Activated naive CD8-positive, alpha-beta T cell treated with anti-CD3 and anti-CD28 coated beads, Interleukin-2, amount 50 U/mL, for 16 hours (primary cell): Measurements from ENCODE around the gene TREM2.
"Not testable (repeated sequence)": the region's sequence is repeated elsewhere in the genome, so short reads cannot be mapped to it uniquely, and the experiment has no call there.

ENCODE experiments used
- DNase-seq: peaks from one replicate; pipeline ENCODE4 v3.0.0-alpha.2; 2020; ENCODE audit warnings: low read depth, low spot score

The TREM2 gene

DNA sequence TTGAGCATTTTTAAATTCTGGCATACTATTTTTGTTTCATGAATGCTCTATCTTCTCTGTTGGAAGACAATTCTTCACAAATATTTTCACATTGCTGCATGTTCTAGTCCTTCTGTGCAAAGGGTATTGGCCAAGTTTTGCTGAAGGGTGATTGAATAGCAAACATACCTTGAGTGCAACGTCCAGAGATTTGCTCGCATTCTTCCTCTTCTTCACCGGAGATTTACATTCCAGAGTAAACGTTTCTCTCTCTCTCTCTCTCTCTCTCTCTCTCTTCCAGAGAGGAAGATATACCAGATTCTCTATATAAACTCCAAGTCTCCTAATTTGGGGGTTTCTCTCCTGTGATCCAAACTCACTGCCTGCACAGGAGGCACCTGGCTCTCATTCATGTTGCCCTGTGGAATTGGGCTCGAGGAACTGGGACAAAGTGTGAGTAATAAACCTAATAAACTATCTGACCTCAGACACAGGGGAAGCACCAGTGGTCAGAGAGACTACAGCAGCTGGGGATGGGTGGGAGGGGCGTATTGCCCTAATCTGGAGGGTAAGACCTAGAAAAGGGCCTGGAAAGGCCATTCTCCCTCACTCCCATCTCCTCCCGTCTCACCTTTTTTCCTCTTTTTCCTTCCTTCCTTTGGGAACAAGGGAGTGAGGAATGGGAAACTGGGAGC lies 7.6 kb downstream of the TREM2 start:
- DNase-seq, result no peak

DNA sequence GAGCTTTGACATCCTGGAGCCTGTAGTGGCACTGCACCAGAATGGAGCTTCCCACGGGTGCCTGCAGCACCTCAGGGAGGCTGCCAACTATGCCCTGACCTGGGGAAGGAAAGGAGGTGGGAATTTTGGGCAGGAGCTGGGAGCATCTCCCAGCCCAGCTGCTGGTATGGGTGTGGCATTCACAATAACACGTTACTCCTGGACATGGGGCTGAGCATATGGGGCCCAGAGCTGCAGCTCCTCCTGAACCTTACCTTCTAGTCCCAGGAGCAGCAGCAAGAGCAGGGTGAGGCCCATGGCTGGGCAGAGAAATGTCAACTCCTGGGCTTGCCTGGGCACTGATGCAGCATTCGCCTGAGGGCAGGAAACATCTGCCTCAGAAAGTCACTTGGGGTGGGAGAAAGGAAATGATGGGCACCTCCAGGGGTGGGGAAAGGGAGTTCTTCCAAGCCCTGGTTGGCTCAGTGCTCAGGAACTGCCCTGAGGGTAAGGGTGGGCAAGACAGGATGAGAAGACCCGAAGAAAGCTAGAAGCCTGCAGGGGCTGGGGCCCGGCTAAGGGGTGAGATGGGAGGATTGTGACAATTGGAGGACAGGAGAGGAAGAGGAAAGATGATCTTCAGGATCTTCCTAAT lies 8.8 kb downstream of the TREM2 start, which contains the start of gene TREML1:
Gene TREML1, minus strand, starts transcription at position 356 of the 634 bp plus-strand sequence. Its CDS starts 59 bp downstream, at position 297.
- DNase-seq, result no peak

- DNase-seq, result no peak
Measured at GRCh38 chr6:41153451-41153850, 9.5 kb downstream of the TREM2 start.

- no peak for DNase-seq
Measured at GRCh38 chr6:41150671-41151070, 12.2 kb downstream of the TREM2 start.

DNA sequence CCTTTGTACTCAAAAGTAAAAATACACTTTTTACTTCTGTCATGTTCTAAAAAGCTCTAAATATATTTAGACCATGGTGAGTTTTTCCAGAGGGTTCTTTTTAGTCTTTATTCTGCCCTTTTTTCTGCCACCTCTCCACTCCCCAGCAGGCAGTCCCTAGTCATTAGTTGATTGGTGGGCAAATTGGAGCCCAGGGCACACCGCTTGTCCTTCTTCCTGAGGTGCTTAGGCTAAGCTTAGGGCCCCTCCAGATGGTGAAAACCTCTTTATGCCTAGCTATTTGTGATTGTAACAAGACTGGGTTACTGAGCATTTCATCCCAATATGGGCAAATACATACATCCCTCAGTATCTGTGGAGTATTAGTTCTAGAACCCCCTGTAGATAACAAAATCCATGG lies 15.0 kb downstream of the TREM2 start:
- no peak for DNase-seq

DNA sequence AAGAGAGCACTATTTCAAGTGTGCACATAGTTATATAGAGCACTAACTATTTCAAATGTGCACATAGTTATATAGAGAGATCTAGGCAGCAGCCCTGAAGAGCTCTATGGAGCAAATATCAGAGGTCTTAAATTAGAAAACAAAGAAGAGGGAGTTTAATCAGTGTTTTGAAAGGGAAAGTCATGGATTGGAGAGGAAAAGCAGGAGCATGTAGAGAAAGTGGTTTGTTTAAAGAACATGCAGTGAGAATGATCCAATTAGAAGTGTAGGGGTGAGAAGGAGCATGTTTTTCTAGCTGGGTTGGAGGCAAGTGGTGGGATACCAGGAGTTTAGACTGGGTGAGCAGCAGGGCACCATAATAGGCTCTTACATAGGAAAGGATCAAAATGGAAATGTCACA lies 26.0 kb downstream of the TREM2 start:
- no peak for DNase-seq

- no peak for DNase-seq
Measured at GRCh38 chr6:41135062-41135832, 27.7 kb downstream of the TREM2 start.

DNA sequence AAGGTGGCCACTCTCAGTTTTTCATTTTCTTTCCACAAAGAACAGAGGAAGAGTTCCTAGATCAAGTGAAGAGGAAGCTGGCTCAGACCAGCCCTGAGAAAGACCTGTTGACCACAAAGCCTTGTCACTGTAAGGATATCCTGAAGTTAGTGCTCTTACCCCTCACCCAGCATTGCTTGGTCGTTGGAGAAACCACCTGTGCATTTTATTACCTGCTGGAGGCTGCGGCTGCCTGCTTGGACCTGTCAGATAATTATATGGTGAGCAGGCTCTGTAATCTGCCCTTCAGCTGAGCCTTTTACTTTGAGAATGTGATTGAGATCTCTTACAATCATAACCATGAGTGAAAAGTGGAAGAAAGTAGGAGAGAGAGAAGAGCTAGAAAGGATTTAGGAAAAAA lies 30.7 kb downstream of the TREM2 start:
- DNase-seq, result no peak

DNA sequence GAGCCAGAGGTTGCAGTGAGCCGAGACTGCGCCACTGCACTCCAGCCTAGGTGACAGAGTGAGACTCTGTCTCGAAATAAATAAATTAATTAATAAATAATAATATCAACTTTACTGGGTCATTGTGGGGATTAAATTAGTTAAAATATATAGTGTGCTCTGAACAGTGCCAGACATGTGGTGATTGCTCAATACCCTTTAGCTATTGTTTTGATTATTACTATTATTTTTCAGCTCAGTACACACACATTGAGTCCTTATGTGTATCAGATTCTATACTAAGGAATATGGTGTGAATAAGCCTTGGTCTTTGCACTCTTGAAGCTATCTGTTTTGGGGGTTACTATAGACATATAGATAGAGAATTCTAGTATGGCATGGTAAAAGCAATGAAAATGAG lies 37.6 kb downstream of the TREM2 start:
- DNase-seq, result no peak

DNA sequence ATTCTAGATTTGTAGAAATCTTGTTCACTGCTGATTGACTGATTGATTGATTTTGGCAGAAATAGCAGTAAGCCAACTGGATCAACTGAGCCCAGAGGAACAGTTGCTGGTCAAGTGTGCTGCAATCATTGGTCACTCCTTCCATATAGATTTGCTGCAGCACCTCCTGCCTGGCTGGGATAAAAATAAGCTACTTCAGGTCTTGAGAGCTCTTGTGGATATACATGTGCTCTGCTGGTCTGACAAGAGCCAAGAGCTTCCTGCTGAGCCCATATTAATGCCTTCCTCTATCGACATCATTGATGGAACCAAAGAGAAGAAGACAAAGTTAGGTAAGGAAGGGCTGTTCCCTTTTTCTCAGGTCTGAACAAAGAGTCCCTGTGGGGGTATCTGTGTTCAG lies 40.0 kb downstream of the TREM2 start:
- DNase-seq, result no peak

DNA sequence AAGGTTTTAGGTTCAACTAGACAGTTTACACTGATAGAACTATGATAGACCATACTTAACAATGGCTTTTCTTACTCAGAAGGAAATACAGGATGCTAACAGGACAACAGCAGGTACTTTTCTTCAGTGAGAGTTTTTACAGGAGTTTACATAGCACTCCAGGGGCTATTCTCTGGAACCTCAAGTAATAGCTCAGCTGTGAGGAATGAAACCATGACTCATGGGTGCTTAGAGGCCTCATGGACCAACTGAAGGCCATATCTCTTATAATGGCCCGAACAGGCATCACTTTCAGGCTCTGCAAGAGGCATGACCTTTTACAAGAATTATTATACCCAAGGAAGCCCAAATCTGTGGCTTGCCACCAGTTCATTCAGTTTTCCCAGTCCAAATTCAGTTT lies 40.5 kb downstream of the TREM2 start:
- DNase-seq, result no peak

- DNase-seq, result no peak
Measured at GRCh38 chr6:41120058-41120457, 42.9 kb downstream of the TREM2 start.

DNA sequence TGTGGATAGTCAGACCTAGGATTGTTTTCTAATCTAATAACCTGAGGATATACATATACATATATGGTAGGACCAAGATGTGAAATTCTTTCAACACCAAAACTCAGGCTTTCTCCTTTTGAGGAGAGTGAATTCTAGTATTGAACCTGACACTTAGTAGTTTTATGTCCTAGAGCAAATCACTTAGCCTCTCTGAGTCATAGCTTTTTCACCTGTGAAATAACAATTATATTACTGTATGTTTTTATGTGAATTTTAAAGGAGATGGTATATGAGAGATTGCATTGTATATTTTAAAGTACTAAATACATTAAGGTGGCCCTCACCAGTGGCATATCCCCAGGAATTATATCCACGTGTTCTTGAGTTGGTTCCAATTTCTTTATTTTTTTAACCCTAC lies 43.4 kb downstream of the TREM2 start:
- no peak for DNase-seq

- DNase-seq, result not testable (repeated sequence)
Measured at GRCh38 chr6:41115027-41115426, 47.9 kb downstream of the TREM2 start.

DNA sequence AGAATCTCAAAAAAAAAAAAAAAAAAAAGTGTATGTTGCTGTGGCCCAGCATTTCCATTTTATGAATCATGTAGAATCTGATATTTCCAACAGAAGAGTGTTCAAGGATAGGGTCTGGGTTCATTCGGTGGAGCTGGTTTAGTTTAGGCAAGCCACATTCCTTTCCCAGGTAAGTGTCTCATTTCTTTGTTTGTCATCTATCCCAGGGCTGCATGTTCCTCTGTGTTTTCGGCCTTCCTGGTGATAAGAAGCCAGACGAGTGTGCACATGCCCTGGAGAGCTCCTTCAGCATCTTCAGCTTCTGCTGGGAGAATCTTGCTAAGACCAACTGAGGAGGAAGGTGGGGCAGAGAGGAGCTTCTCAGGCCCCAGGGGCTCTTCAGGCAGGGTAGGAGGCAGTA lies 51.9 kb downstream of the TREM2 start:
- DNase-seq, result no peak
